Activated CD8-positive, alpha-beta memory T cell treated with anti-CD3 and anti-CD28 coated beads for 4 hours (primary cell): ENCODE results near the gene GIMAP4.
"Not testable (repeated sequence)": the region's sequence is repeated elsewhere in the genome, so short reads cannot be mapped to it uniquely, and the experiment has no call there.

Experiments used
- DNase-seq, 2 donors: peaks; one replicate each; pipeline ENCODE4 v3.0.0-alpha.2; 2020; ENCODE audit warnings: low read depth in 2 of 2

GIMAP4 gene

GRCh38 chr7:150567169-150567568 lies at the start of gene GIMAP4:
TSS of gene GIMAP4 (plus strand) at chr7:150567390. CDS start at chr7:150569902, 2,512 bp downstream.
- no peak for DNase-seq

DNA sequence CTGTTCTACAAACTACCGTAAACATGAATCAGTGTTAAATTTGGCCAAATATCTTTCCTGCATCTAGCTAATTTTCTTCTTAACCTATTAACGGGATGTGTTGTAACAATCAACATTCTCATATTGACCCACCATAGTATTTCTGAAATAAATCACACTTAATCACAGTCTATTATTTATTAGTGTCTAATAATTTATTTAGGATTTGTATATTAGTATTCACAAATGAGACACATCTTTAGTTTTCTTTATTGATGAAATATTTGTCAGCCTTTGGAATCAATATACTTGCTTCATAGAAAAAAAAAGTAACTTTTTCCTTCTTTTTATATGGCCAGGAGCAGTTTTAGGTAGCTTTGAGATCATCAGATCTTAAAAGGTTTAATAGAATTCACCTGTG lies 47.9 kb upstream of the GIMAP4 start:
- no peak for DNase-seq

DNA sequence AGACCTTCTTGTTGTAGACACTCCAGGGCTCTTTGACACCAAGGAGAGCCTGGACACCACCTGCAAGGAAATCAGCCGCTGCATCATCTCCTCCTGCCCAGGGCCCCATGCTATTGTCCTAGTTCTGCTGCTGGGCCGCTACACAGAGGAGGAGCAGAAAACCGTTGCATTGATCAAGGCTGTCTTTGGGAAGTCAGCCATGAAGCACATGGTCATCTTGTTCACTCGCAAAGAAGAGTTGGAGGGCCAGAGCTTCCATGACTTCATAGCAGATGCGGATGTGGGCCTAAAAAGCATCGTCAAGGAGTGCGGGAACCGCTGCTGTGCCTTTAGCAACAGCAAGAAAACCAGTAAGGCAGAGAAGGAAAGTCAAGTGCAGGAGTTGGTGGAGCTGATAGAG lies 47.0 kb upstream of the GIMAP4 start:
- no peak for DNase-seq

DNA sequence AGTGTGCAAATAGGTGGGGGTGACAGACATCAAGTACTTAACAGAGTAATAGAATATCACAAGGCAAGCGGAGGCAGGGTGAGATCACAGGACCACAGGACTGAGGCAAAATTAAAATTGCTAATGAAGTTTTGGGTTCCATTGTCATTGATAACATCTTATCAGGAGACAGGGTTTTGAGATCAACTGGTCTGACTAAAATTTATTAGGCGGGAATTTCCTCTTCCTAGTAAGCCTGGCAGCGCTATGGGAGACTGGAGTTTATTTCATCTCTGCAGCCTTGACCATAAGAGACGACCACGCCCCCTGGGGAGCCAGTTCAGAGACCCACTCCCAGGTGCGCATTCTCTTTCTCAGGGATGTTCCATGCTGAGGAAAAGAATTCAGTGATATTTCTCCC lies 44.3 kb upstream of the GIMAP4 start:
- DNase-seq, result not testable (repeated sequence)

GRCh38 chr7:150524018-150524417 lies 43.2 kb upstream of the GIMAP4 start:
- DNase-seq, result no peak

GRCh38 chr7:150531704-150532103 lies 35.5 kb upstream of the GIMAP4 start:
- no peak for DNase-seq

DNA sequence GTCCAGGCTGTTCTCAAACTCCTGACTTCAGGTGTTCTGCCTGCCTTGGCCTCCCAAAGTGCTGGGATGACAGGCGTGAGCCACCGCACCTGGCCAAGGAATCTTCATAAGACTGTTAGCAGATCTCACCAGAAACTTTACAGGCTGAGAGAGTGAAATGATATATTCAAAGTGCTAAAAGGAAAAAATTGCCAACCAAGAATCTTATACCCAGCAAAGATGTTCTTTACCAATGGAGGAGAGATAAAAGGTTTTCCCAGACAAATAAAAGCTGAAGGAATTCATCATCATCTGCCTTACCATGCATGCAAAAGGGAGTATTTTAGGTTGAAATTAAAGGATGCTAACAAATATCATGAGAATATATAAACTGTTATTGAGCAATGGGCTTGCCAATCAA lies 28.9 kb upstream of the GIMAP4 start:
- DNase-seq, result no peak

DNA sequence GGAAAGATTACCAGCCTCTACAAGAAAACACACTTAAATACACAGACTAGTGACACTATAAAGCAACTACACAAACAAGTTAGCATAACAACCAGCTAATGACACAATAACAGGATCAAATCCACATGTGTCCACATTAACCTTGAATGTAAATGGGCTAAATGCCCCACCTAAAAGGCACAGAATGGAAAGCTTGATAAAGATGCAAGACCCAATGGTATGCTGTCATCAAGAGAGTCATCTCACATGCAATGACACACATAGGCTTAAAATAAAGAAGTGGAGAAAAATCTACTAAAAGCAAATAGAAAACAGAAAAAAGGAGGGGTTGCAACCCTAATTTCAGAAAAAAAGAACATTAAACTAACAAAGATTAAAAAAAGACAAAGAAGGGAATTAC lies 14.0 kb upstream of the GIMAP4 start:
- no peak for DNase-seq

DNA sequence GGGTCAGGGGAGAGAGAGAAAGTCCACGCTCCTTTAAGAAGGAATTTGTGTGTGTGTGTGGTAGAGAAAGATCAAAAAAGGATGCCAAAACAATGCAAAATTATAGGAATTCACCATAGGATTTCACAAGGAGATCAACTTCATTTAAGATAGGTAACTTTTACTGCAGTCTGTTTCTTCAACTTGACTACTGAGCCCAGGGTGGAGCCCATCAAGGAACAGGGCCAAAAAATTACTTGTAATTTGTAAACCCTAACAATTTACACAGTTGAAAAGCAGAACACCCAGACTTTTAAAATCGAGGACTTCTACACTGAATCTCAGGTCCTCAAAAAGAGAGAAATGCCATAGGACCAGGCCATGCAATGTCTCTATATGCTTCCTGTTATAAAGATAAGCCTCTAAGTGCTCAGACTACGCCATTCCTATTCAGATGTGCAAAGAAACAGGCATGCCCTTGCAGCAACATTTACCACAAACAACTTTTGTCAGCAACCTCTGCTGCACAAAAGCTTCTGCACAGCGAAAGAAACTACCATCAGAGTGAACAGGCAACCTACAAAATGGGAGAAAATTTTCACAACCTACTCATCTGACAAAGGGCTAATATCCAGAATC lies 10.6 kb upstream of the GIMAP4 start:
- no peak for DNase-seq

GRCh38 chr7:150560486-150560885 lies 6.7 kb upstream of the GIMAP4 start:
- no peak for DNase-seq

- no peak for DNase-seq
Measured at GRCh38 chr7:150562919-150563318, 4.3 kb upstream of the GIMAP4 start.

GRCh38 chr7:150564006-150564405 lies 3.2 kb upstream of the GIMAP4 start:
- DNase-seq, result no peak

- no peak for DNase-seq
Measured at GRCh38 chr7:150564566-150564965, 2.6 kb upstream of the GIMAP4 start.

- no peak for DNase-seq
Measured at GRCh38 chr7:150565239-150565638, 2.0 kb upstream of the GIMAP4 start.

GRCh38 chr7:150566123-150566522 lies 1.1 kb upstream of the GIMAP4 start:
- DNase-seq, result no peak

- no peak for DNase-seq
Measured at GRCh38 chr7:150566572-150566971, 618 bp upstream of the GIMAP4 start.

DNA sequence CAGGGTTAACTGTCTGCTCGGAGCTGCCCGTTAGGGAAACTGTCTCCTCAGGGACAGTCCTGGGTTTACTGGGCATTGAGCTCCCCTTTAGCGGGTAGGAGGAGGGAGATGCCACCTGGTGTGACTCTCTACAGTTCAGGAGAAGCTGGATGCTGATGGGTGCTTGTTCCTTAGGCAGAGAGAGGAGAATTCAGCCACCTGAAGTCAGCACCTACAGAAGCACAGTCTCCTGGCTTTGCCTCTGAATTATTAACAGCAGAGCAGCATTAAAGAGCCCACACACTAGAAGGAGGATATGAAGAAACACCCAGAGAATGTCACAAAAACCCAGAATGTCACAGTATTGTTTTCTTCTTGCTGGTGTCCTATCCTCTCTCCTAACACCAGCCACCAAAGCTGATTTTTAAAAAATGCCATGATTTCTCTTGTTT lies 696 bp downstream of the GIMAP4 start:
- DNase-seq, result no peak

GRCh38 chr7:150568714-150569113 lies 1.5 kb downstream of the GIMAP4 start:
- no peak for DNase-seq

- no peak for DNase-seq
Measured at GRCh38 chr7:150569245-150569955, 2.2 kb downstream of the GIMAP4 start.

- no peak for DNase-seq
Measured at GRCh38 chr7:150570556-150571465, 3.6 kb downstream of the GIMAP4 start.

DNA sequence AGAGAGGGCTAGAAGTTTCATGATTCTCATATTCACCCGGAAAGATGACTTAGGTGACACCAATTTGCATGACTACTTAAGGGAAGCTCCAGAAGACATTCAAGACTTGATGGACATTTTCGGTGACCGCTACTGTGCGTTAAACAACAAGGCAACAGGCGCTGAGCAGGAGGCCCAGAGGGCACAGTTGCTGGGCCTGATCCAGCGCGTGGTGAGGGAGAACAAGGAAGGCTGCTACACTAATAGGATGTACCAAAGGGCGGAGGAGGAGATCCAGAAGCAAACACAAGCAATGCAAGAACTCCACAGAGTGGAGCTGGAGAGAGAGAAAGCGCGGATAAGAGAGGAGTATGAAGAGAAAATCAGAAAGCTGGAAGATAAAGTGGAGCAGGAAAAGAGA lies 5.3 kb downstream of the GIMAP4 start:
- no peak for DNase-seq

DNA sequence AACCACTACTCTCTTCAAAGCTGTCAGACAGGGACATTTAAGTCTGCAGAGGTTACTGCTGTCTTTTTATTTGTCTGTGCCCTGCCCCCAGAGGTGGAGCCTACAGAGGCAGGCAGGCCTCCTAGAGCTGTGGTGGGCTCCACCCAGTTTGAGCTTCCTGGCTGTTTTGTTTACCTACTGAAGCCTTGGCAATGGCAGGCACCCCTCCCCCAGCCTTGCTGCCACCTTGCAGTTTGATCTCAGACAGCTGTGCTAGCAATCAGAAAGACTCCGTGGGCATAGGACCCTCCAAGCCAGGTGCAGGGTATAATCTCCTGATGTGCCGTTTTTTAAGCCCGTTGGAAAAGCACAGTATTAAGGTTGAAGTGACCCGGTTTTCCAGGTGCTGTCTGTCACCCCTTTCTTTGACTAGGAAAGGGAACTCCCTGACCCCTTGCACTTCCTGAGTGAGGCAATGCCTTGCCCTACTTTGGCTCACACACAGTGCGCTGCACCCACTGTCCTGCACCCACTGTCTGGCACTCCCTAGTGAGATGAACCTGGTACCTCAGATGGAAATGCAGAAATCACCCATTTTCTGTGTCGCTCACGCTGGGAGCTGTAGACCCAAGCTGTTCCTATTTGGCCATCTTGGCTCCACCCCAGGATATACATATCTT lies 12.9 kb downstream of the GIMAP4 start:
- not testable (repeated sequence) for DNase-seq
